HG02870 (cell line): ENCODE results near the gene RBMX.
"Not testable (repeated sequence)": the region's sequence is repeated elsewhere in the genome, so short reads cannot be mapped to it uniquely, and the experiment has no call there.

Experiments used
- ATAC-seq: cut with Tn5 transposase; IDR thresholded peaks from one replicate; pipeline ENCODE4 v1.9.1; 2021; ENCODE audit warnings: mild to moderate bottlenecking, moderate library complexity; ENCODE audit not compliant: unreplicated experiment

The RBMX gene

DNA sequence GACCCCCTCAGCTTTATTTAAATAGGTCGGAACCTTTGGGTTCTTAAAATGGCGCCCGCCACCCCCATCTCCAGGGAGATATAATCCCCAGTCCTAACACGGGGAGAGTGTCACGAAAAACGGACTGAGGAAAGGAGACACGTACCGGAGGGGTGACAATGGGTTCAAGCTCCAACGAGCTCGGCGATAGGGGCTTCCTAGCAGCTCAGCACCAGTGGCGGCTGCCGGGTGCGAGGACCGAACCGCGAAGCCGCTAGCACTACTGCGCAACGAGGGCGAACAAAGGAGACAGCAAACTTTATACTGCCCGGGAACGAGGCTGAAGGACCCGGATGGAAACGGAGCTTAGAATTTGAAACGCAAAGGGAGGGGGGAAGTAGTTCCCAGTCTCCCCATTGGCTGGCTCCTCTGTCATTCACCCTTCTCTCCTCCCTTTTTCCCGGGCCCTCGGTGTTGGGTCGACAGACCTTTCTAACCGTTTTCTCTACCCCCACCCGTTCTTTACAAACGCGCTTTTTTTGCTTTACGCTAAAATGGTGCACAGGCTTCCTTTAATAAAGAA is at the start of gene RBMX:
Gene RBMX, minus strand, starts transcription at position 274 of the 562 bp plus-strand sequence. CDS start 1,298 bp downstream, outside the sequence.
- ATAC-seq: peak; percentile 97

DNA sequence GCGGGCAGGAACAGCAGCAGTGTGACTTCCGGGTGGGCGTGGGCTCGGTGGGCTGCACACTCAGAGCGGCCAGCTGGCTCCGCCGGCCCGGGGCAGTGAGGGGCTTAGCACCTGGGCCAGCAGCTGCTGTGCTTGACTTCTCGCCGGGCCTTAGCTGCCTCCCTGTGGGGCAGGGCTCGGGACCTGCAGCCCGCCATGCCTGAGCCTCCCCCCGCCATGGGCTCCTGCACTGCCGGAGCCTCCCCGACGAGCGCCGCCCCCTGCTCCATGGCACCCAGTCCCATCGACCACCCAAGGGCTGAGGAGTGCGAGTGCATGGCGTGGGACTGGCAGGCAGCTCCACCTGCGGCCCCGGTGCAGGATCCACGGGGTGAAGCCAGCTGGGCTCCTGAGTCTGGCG is 40.9 kb upstream of the RBMX start:
- not testable (repeated sequence) for ATAC-seq

DNA sequence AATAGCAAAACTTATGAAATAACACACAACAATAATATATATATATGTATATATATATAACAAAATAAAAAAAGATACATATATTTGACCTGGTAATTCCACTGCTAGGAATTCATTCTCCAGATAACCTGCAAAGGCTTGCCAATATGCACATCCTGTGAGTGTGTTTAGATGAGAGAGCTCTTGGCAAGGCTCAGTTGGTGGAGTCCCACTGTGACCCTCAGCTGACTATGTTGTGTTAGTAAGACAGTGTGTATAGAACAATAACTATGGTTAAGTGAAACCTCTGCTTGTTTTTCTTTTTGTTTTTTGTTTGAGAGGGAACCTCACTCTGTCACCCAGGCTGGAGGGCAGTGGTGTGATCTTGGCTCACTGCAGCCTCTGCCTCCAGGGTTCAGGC is 39.5 kb upstream of the RBMX start:
- ATAC-seq: no peak

DNA sequence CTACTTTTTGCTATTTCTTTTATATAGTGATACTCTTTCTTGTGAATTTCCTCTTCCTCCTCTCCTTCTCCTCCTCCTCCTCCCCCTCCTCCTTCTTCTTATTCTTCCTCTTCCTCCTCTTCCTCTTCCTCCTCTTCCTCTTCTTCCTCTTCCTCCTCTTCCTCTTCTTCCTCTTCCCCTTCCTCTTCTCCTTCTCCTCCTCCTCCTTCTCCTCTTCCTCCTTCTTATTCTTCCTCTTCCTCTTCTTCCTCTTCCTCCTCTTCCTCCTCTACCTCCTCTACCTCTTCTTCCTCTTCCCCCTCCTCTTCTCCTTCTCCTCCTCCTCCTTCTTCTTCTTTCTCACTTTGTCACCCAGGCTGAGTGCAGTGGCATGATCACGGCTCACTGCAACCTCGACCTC is 36.3 kb upstream of the RBMX start:
- no peak for ATAC-seq

DNA sequence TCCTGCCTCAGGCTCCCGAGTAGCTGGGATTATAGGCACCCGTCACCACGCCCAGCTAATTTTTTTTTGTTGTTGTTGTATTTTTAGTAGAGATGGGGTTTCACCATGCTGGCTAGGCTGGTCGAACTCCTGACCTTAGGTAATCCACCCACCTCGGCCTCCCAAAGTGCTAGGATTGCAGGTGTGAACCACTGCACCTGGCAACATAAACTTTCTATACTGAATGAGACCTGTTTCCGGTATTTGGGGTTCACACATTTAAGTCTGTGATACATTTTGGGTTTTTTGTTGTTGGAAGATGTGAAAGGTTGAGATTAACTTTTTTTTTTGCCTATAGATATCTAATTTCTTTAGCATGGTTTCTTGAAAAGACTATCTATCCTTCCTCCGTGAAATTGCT is 31.1 kb upstream of the RBMX start:
- ATAC-seq: not testable (repeated sequence)

DNA sequence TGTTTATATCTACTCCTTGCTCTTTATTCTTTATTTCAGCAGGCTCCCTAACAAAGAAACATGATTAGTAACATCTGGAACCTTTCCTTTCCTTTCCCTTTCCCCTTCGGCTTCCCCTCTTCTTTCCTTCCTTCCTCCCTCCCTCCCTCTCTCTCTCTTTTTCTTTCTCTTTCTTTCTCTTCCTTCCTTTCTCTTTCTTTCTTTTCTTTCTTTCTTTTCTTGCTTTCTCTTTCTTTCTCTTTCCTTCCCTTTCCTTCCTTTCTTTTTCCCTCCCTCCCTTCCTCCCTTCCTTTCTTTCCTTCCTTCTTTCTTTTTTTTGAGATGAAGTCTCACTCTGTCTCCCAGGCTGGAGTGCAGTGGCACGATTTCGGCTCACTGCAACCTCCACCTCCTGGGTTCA is 30.7 kb upstream of the RBMX start:
- ATAC-seq: no peak

DNA sequence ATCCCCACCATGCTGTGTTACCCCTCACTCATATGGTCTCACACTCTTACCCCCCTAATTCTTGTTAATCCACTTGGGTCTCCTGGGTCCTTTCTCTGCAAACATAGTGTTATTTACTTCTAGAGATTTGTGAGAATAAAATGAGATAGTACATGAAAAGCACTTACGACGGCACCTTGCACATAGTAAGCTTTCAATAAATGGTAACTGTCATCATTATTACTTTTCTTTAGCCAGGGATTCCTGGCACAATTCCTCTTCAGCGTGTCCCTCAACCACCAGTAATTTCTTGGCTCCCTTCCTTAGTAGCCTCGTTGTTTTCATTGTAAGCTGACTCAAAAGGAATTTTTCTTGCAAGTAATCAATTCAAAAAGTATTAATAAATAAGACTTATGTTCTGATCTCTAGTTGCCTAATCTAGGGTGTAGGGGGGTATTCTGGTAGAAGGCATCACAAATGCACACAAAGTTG is 30.1 kb upstream of the RBMX start:
- ATAC-seq: no peak

DNA sequence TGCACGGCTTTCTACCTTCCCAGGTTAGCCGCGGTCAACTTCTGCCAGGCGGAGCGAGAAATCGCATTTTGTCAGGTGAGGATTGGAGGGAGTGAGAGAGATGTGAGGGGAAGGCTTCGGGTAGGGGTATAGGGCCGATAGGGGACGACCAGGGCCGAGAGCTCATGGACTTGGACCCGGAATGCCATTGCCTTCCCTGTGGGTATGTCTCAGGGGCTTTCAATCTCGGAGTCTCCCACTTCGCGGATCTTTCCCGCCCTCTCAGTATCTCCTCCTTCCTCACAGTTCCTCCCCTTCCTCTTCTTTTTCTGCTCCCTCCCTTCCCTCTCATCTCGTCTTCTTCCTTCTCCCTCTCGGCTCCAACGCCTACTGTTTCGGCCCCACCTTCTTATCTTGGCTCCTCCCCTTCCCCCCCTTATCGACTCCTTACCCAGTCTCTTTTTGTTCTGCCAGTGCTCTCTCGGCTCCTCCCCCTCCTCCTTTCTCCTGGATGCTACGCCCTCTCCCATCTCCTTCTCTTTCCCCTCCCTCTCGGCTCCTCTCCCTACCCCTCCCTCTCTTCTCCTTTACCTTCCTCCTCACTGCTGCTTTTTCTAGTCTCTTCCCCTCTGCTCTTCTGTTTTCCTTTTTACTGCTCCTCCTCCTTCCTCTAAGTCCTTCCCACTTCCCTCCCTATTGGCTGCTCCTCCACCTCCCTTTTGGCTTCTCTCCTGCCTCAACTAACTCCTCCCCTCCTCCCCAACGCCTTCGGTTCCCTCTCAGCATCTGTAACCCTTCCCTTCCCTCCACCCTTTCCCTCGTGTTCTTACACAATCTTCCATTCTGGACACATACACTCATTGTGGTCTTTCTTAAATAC is 29.4 kb upstream of the RBMX start:
- peak; percentile 55 for ATAC-seq

DNA sequence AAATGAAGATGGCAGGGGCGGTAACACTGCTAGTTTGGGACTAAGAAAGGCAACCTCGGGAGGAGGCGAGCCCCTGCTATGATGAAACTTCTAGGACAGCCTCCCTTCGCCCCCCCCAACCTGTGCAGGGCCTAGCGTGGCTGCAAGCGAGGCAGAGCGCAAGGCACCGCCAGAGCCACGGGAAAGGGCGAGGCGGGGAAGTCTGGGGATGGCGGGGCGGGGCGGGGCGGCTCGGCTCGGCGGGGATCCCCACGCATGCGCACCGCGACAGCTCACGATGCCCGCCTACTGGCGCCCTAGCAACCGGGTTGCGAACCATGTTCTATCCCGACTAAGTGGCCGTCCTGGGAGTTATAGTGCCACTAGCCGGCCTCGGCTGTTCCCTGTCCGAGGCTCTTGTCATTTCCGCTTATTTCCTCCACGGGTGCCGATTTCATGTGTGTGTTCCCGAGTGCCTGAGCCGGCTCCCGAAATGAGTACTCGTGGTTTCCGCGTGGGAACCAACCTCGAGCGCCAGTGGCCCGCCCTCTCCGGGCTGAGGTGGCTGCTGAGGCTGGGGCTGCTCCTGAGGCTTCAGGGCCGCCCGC is 28.7 kb upstream of the RBMX start:
- ATAC-seq: peak; percentile 65

DNA sequence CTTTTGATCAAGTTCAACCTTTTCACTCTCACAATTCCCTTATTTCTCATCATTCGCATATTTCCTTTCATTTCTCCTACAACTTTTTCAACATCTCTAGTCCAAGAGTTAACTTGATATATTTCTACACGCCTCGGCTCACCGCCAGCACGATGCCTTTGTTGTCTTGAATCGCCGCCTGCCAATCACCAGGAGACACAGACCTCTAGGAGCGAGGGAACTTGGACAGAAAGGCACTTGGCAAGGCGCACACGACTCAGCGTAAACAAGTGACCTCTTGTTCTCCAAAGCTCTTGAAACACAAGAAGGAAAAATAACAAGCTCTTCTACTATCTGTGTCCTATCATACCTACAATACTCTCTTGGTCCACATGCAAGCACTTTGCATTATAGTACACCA is 27.1 kb upstream of the RBMX start:
- no peak for ATAC-seq

DNA sequence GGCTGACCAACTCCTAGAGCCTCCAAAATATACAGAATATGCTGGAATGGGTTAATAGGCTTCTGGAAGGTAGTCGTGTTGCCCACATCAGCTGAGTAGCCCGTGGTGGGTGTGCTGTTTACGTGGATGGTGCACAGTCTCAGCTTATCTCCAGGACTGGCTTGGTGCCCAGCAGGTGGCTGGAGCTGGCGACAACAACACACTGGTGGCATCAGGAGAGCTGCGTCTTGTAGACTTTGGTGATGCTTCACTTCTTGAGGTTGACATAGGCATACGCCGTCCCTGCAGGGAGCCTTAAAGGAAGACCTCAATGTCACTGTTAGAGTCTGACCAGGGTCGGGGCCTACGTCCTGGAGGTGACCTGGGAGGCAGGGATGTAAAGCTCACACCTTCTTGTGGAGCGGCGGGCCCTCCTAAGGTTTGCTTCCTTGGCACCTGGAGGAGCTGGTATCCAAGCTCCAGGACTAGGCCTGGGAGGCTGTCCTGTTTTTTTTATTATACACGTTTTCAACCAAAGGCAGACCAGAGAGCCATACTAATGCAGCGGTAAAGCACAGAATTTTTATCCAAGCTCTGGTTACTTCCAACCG is 26.5 kb upstream of the RBMX start:
- ATAC-seq: no peak

DNA sequence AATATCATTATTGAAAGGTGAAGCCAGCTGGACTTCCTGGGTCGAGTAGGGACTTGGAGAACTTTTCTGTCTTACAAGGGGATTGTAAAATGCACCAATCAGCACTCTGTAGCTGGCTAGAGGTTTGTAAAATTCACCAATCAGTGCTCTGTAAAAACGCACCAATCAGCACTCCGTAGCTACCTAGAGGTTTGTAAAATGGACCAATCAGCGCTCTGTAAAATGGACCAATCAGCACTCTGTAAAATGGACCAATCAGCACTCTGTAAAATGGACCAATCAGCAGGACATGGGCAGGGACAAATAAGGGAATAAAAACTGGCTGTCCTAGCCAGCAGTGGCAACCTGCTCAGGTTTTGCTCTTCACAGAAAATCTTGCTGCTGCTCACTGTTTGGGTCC is 23.5 kb upstream of the RBMX start:
- ATAC-seq: not testable (repeated sequence)

DNA sequence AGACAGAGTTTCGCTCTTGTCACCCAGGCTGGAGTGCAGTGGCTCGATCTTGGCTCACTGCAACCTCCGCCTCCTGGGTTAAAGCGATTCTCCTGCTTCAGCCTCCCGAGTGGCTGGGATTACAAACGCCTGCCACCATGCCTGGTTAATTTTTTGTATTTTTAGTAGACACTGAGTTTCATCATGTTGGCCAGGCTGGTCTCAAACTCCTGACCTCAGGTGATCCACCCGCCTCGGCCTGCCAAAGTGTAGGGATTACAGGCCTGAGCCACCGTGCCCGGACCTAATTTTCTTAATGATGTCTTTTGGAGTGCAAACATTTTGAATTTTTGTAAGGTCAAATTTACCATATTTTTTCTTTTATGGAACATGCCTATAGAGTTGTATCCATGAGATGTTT is 19.5 kb upstream of the RBMX start:
- ATAC-seq: not testable (repeated sequence)

DNA sequence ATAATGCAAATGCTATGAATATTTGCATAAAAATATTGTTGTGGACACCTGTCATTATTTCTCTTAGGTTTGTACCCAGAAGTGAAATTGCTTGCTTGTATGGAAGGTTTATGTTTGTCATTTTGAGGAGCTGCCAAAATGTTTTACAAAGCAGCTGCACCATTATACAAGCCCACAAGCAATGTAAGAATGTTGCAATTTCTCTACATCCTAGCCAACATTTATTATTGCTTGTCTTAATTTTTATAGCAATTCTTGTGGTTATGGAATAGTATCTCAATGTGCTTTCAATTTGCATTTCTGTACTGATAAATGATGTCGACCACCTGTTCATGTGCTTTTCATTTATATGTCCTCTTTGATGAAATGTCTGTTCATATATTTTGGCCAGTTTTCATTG is 18.7 kb upstream of the RBMX start:
- no peak for ATAC-seq

DNA sequence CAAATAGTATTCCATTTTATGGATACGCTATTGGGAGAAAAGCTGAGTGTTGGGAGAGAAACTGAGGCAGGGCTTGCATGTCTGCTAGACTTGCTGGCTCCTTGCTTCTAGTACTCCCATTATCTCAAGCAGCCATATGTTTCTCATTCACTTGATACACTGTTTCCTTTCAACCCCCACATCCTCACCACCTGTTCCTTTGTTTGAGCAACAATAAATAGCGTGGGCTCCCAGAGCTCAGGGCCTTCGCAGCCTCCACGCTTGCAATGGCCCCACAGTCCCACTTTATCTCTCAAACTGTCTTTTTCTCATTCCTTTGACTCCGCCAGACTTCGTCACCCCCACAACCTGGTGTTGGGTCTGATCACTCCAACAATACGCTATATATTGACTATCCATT is 18.2 kb upstream of the RBMX start:
- ATAC-seq: not testable (repeated sequence)

DNA sequence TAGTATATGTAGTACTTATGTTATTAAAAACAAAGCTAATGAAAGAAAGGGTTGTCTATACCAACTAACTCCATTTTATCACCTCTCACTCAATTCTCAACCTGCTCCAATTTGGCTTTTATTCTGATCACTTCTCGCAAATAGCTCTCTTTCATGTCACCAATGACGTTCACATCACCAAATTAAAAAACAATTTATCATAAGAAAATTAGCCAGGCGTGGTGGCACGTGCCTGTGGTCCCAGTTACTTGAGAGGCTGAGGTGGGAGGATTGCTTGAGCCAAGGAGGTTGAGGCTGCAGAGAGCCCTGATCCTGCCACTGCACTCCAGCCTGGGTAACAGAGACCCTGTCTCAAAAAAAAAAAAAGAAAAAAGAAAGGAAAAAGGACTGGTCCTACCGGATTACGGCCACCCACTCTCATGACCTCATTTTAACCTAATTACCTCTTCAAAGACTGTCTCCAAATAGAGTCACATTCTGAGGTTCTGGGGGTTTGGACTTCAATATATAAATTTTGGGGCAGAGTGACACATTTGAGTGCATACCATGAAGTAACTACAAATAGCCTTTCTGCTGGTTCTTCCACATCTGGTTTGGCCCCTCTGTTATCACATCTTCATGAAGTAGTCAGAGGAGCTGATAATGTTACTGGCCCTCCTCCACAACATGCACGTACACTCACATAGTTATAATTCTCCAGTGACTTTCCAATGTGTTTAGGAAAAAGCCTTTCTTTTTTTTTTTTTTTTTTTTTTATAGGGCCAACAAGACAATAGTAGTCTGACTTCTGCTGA is 15.8 kb upstream of the RBMX start:
- ATAC-seq: no peak

DNA sequence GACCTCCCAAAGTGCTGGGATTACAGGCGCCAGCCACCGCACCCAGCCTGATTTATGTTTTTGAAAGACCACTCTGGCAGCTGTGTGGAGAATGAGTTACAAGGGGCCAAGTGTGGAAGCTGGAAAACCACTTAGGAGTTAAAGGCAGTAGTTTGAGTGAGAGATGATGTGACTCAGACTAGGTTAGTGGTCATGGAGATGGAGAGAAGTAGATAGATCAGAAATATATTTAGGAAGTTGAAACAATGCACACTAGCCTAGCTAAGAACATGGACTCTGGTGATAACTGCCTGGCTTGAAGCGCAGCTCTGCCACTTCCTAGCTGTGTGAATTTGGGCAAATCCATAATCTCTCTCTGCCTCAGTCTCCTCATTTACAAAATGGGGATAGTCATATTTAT is 11.9 kb upstream of the RBMX start:
- no peak for ATAC-seq

DNA sequence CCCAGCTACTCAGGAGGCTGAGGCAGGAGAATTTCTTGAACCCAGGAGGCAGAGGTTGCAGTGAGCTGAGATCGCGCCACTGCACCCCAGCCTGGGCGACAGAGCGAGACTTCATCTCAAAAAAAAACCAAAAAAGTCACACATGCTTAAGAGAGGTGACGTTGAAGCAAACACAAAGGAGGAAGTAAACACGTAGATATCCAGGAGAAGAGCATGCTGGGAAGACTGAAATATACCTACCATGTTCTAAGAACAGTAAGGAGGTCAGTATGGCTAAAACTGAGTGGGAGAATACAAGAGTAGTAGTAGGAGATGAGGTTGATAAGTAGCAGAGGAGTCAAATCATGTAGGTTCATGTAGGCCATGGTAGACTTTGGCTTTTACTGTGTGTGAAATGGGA is 10.1 kb upstream of the RBMX start:
- not testable (repeated sequence) for ATAC-seq

DNA sequence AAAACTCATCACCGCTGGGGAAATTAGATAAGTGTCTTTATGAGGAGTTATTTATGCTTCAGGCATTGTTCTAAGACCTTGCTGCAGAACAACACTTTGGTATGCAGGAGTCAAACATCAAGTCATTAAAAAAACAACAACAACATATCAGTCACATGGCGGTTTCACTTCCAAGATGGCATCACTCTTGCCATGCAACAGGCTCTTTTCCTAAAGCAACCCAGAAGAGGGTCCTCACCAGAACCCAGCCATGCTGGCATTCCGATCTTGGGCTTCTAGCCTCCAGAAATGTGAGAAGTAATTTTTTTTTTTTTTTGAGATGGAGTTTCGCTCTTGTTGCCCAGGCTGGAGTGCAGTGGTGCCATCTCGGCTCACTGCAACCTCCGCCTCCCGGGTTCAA is 8.7 kb upstream of the RBMX start:
- ATAC-seq: no peak

DNA sequence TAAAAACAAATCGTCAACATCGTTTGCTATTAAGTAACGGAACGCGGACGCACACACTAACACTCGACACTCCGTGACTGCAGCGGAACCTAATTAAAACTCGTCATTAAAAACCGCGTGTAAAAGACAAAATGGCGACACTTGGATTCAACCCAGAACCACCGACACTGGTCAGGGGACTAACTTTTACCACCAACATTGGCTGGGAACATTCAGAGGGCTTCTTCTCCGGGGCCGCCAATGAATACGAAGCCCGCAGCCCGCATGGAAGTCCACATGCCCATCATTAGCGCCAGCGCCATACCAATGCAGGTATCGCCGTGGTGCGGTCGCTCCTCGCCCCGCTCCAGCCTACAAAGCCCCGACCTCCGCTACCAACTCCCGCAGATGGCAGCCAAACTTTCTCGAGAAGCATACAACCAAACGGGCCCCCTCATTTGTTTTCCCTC is 498 bp downstream of the RBMX start:
- no peak for ATAC-seq
